Measurements from ENCODE around the gene ARHGAP26. TPM values are rescaled to one million over a fixed set of nuclear protein-coding genes. Genes with fewer than 3 reads are reported as not detected.

Gene ARHGAP26
- total and polyA plus RNA-seq, 7 donors: 2.5 to 28.7 (median 12.0) TPM

DNA sequence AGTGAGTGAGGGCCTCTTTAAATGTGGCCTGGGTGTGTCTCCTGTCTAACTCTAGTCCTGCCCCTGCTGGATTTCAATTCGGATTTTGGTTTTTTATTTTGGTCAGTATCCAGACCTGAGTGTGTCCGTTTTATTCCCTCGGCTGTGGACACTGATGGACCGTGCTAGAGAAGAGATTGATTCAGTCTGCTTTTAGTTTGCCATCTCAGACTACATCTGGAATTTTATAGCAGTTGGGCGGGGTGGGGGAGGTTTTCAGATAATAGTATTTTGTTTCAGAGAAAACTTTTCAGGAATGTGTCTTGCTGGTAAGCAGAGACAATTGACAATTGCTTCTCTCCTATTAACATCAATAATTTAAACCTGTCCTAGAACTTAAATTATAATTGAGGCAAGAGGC, 308.1 kb downstream of the ARHGAP26 start:
- TF ChIP-seq, protein P1, sequence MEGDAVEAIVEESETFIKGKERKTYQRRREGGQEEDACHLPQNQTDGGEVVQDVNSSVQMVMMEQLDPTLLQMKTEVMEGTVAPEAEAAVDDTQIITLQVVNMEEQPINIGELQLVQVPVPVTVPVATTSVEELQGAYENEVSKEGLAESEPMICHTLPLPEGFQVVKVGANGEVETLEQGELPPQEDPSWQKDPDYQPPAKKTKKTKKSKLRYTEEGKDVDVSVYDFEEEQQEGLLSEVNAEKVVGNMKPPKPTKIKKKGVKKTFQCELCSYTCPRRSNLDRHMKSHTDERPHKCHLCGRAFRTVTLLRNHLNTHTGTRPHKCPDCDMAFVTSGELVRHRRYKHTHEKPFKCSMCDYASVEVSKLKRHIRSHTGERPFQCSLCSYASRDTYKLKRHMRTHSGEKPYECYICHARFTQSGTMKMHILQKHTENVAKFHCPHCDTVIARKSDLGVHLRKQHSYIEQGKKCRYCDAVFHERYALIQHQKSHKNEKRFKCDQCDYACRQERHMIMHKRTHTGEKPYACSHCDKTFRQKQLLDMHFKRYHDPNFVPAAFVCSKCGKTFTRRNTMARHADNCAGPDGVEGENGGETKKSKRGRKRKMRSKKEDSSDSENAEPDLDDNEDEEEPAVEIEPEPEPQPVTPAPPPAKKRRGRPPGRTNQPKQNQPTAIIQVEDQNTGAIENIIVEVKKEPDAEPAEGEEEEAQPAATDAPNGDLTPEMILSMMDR (IDR thresholded peaks at IDR 0.05): no peak
- Histone ChIP-seq H3K27ac (no peak overlapping the region), H3K36me3 (ENCODE audit: insufficient read depth in 1 of 2, low read depth in 1 of 2) (no peaks in the 10 kb centered on the region), H3K27me3 (ENCODE audit: insufficient read depth in 3 of 3, low read length in 2 of 3) (no peaks in the 10 kb centered on the region), H3K4me1 (peaks cover 9% of the 10 kb centered on the region), H3K9me3 (no peaks in the 10 kb centered on the region), H3K4me3 (no peak overlapping the region)
- DNase-seq: no peak
- ATAC-seq: no peak
- 48 to 70% (median 54%) methylated on average over 5 of the region's 5 CpGs for WGBS, 3 donors
- intact Hi-C loops (cut with DNase I): no loop called here

DNA sequence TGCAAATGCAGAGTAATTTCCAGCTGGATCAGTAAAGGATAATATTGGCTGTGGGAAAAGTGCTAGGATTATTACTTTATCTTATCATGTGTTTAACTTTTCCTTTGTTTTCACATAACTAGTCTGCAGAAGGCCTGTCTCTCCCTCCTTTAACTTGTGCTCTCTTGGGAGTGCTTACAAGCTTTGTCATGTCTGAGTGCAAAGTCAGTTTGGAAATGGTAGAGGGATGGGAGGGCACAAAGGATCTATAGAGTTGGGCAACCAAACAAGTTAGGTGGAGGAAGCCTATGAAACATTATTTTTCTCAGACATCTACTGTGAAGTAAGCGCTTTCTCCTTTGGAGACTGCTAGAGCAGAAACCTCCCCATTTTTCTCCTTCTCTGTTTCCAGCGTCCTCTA, 308.8 kb downstream of the ARHGAP26 start:
- Histone ChIP-seq H3K27me3 (ENCODE audit: insufficient read depth in 3 of 3, low read length in 2 of 3) (no peaks in the 10 kb centered on the region), H3K9me3 (no peaks in the 10 kb centered on the region), H3K4me1 (peaks cover 15% of the 10 kb centered on the region), H3K36me3 (ENCODE audit: insufficient read depth in 1 of 2, low read depth in 1 of 2) (no peaks in the 10 kb centered on the region), H3K27ac (no peak overlapping the region), H3K4me3 (no peak overlapping the region)
- no peak for DNase-seq
- ATAC-seq: no peak
- WGBS, 3 donors: 85 to 93% (median 90%) methylated on average over 2 of the region's 2 CpGs
- TF ChIP-seq, protein P1 (IDR thresholded peaks at IDR 0.05): no peak
- intact Hi-C loops (cut with DNase I): no loop called here

DNA sequence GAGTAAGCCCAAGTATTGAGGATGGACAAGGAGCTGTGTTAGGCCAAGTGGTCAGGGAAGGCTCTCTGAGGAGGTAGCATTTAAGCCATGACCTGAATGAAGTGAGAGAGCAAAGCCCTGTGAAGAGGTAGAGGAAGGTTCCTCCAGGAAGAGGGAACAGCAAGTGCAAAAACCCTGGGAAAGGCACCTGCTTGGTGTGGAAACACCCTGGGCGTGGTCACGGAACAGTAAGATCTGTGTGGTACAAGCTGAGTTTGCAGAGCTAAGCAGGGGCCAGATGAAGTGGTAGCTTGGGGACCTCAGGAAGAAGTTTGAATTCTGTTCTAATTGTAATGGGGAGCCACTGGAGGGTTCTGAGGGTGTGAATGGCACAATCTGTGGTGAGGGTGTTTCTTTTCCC, 310.2 kb downstream of the ARHGAP26 start:
- H3K9me3 ChIP-seq: no peaks in the 10 kb centered on the region
- no peak overlapping the region for H3K4me3 ChIP-seq
- intact Hi-C loops (cut with DNase I): no loop called here
- WGBS, 3 donors: 94 to 99% (median 98%) methylated on average over 2 of the region's 2 CpGs
- no peak for DNase-seq
- no peak for ATAC-seq
- no peak overlapping the region for H3K27ac ChIP-seq
- peaks cover 16% of the 10 kb centered on the region for H3K4me1 ChIP-seq
- TF ChIP-seq, protein P1 (IDR thresholded peaks at IDR 0.05): no peak
- no peaks in the 10 kb centered on the region for H3K27me3 ChIP-seq (ENCODE audit: insufficient read depth in 3 of 3, low read length in 2 of 3)
- no peaks in the 10 kb centered on the region for H3K36me3 ChIP-seq (ENCODE audit: insufficient read depth in 1 of 2, low read depth in 1 of 2)

DNA sequence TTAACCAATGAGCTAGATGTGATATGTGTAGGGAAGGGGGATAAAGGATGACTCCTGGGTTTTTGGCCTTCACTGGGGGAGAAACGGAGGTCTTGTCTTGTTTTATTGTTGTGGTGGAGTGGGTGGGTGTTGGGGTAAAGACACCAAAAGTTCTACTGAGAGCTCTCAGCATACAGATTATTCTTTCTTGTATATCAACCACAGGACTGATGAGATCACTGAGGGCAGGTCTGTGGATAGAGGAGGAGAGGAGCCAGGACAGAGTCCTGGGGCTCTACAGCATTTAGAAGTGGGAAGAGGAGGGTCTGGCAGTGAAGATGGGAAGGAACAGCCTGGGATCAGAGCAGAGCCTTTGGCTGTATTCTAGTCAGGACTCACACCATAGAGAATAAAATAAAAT, 310.8 kb downstream of the ARHGAP26 start:
- intact Hi-C loops (cut with DNase I): no loop called here
- 95 to 100% (median 97%) methylated on average over 1 of the region's 1 CpG for WGBS, 3 donors
- DNase-seq (no peak), ATAC-seq (no peak)
- peaks cover 16% of the 10 kb centered on the region for H3K4me1 ChIP-seq
- no peaks in the 10 kb centered on the region for H3K36me3 ChIP-seq (ENCODE audit: insufficient read depth in 1 of 2, low read depth in 1 of 2)
- H3K27me3 ChIP-seq (ENCODE audit: insufficient read depth in 3 of 3, low read length in 2 of 3): no peaks in the 10 kb centered on the region
- H3K9me3 ChIP-seq: no peaks in the 10 kb centered on the region
- no peak overlapping the region for H3K27ac ChIP-seq
- H3K4me3 ChIP-seq: no peak overlapping the region
- TF ChIP-seq, protein P1 (IDR thresholded peaks at IDR 0.05): no peak

DNA sequence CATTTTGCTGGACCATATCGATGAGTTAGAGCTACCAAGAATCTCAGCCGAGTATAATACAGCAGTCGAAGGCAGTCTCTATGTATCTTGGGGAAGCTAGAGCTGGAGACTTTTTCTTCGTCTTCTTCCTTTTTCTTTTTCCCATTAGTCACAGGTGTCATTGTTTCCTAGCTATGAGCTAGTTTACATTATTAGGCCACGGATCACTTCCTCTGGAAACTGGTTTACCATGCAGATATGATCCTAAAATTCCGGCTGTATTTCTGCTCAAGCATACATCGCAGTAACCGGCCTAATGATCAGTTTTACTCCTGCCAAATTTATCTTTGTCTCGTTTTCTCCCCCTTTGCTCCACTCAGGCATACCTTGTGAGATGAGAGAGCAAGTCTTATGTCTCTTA, 312.8 kb downstream of the ARHGAP26 start:
- no peak overlapping the region for H3K4me3 ChIP-seq
- H3K27ac ChIP-seq: peak overlapping the region; percentile 63
- DNase-seq (no peak), ATAC-seq (no peak)
- H3K36me3 ChIP-seq (ENCODE audit: insufficient read depth in 1 of 2, low read depth in 1 of 2): no peaks in the 10 kb centered on the region
- TF ChIP-seq, protein P1 (IDR thresholded peaks at IDR 0.05): no peak
- intact Hi-C loops (cut with DNase I): no loop called here
- H3K27me3 ChIP-seq (ENCODE audit: insufficient read depth in 3 of 3, low read length in 2 of 3): no peaks in the 10 kb centered on the region
- no peaks in the 10 kb centered on the region for H3K9me3 ChIP-seq
- WGBS, 3 donors: 68 to 73% (median 70%) methylated on average over 9 of the region's 9 CpGs
- peaks cover 26% of the 10 kb centered on the region for H3K4me1 ChIP-seq
